HL-60/S4 treated with phorbol 12-myristate 13-acetate at 8.2 ng/mL for 4 days and 3 days (cell line): Measurements from ENCODE around the gene CERS2.

Source experiments
- in situ Hi-C: fragments of 300-500 bp; cut with MboI; formaldehyde crosslinking; loops from 2 replicates; pipeline ENCODE4 v1.15.0; 2022; ENCODE audit warnings: low sequenced_read_pairs

Gene CERS2

DNA sequence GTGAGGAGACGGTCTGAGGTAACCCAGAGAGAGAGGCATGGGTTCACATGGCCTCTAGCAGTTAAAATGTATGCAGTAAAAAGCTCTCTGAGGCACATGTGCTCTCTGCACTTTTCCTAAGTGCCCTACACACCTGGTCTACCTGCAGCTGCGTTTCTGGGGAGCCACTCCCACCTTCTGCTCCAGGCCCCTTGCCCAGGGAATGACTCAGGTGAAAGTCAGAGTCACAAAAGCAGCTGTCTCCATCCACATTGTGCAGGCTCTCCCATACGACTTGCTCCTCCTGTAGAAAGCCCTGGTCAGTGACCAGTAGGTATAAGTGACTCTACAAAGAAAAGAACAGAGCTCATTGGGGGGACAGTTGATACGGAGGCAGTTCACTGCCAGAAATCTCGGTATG, 23.3 kb upstream of the CERS2 start:
- in situ Hi-C loops = no loop called here

GRCh38 chr1:150997126-150997872, 22.7 kb upstream of the CERS2 start:
- in situ Hi-C loops = no loop called here

GRCh38 chr1:150995896-150996295, 21.3 kb upstream of the CERS2 start:
- in situ Hi-C loops = no loop called here

DNA sequence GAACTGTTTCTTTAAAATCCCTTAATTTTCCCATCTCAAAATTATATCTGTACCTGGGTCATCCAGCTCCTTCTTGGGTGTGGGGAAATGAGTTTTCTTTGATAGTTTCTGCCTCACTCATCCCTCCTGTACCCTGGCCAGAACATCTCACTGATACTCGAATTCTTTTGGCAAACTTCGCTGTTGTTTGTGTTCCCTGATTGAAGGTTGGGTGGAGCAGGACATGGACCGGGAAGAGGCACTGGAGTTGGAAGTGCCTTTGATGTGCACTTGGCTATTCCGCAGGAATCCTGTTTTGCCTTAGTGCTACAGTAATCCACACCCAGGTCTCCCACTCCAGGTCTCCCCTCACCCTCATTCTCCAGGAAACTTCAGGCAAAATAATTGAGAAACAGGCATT, 20.8 kb upstream of the CERS2 start:
- in situ Hi-C loops = no loop called here

DNA sequence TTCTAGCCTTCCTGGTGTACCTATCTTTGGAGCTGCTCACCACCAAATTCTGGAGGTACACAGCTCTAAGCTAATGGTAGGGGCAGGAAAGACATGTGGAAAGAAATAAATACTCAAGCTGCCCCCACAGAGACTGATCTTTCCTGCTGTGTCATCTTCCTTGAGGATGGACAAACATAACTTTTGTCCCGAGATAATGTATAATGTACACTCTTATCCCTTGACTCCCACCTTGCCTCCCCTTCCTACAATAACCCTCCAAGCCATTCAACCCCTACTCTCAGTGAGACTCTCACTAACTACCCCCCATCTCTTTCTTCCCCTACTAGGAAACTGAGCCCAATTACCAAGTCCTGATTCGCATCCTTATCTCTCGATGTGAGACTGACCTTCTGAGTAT, 19.6 kb upstream of the CERS2 start:
- in situ Hi-C loops = no loop called here

- in situ Hi-C loops = no loop called here
Observed at GRCh38 chr1:150992626-150993025, 18.0 kb upstream of the CERS2 start.

GRCh38 chr1:150987924-150988323, 13.3 kb upstream of the CERS2 start:
- in situ Hi-C loops = no loop called here

- in situ Hi-C loops = no loop called here
Observed at GRCh38 chr1:150985179-150985825, 10.7 kb upstream of the CERS2 start.

GRCh38 chr1:150981805-150982712, 7.4 kb upstream of the CERS2 start, which contains the start of gene ANXA9:
TSS of gene ANXA9 (plus strand) at chr1:150982292. CDS start at chr1:150983106, 814 bp downstream.
- in situ Hi-C loops = no loop called here

DNA sequence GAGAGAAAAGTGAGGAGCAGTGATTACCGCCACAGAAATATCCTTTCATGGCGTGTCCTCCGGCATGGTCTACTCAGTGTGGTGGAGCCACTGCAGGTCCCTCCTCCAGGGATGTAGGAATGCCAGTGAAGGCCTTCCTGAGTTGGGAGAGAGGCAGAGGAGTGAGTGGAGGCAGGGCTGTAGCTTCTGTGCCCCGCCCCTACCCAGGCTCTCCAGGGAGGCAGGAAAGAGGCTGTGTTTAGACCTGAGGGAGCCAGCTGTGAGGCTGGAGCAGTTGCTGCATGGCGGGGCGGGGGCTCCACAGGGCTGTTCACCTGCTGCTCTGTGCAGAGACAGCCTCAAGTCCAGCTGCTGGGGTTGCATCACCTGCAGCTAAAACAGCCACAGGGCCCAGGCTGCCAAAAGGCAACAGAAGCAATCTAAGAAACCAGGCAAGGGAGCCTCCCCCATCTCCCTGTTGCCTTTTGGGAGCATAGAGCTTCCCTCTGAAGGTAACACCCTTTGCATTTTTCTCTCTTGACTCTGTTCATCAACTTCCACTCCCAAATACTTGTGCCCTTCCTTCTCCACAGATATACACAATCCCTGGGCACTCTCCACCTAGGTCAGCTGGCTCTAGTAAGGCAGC, 6.7 kb upstream of the CERS2 start:
- in situ Hi-C loops = no loop called here

DNA sequence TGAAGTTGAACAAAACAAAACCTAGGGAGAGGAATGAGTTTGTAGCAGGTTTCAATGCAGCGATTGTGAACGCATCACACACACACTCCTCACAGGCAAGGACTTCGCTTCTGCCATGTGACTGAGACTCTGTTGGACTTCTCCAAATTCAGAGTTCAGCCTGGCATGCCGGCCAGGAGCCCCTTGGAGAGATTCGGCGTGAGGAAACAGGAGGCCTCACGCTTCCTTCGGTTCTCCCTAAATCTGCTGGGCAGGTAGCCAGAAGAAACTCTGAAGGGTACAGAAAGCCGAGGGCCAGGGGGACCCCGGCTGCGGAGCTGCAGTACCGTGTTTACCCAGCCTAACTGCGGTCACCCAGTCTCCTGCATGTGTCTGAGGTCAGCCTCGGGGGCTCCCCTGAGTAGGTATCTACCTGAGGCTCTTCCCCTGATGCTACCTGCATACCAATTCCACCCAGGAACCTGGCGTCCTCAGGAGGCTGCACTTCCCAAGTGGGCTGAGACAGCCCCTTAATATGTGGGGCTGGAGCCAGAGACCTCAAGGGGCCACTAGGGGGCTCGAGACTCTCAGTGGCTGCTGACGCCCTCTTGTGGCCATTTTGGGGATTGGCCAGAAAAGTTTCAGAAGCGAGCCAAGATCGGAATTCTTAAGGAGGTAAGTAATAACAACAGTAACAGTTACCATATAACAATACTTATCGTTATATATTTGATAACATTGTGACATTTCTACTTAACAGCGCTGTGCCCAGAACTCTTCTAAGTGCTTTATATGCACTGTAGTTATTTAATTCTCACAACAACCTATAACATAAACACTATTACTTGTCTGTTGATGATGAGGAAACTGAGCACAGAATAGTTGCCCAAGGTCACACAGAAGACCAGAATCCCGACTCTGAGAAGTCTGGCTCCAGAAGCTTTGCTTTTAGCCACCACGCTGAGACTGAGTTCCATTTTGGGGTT, 4.7 kb upstream of the CERS2 start:
- in situ Hi-C loops = no loop called here

- in situ Hi-C loops = no loop called here
Observed at GRCh38 chr1:150976879-150977694, 2.5 kb upstream of the CERS2 start.

DNA sequence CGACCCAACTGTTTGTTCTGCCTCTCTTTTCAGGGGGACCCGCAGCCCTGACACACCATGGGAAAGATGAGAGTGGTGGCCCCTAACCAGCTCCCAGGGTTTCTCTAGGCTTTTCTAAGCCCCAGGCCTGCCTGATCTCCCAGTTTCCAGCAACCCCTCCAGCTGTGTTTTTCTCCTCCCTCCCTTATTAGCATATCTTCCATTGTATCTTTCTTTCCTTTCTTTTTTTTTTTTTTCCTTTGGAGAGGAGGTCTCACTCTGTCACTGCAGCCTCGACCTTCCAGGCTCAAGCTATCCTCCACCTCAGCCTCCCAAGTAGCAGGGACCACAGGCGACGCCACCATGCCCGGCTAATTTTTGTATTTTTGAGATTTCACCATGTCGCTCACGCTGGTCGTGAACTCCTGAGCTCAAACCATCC, 1.8 kb upstream of the CERS2 start:
- in situ Hi-C loops = no loop called here

DNA sequence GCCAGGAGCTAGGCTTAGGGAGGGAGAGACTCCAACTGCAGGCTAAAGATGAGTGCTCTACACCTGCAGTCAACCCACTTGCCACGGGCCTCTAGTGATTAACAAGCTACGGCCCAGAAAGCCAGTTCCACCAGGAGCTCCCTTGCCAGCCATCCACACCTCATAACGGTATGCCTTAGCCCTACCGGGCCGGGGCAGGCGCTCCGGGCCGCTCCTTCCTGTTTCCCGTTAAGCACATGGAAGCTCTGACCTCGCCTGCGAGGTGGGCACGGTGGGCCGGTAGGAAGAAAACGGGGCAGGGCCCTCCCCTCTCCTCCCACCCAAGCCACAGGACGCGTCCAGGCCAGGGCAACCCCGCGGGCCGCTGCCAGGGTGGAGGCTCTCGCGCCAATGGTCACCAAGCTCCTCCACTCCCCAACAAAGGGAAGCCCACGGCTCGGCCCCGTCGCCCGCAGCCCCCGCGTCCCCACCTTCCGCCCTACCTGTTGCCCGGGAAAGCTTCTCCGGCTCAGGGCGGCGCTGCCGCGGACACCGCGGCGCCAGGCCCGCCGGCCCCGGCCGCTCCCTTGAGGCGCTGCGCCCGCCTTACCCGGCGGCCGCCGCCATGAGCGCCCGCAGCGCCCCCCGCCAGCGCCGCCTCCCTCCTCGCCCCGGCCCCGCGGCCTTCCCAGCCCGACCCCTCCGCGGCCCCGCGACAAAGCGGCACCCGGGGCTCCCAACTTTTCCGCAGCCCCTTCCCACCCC, 627 bp downstream of the CERS2 start:
- in situ Hi-C loops = no loop called here

DNA sequence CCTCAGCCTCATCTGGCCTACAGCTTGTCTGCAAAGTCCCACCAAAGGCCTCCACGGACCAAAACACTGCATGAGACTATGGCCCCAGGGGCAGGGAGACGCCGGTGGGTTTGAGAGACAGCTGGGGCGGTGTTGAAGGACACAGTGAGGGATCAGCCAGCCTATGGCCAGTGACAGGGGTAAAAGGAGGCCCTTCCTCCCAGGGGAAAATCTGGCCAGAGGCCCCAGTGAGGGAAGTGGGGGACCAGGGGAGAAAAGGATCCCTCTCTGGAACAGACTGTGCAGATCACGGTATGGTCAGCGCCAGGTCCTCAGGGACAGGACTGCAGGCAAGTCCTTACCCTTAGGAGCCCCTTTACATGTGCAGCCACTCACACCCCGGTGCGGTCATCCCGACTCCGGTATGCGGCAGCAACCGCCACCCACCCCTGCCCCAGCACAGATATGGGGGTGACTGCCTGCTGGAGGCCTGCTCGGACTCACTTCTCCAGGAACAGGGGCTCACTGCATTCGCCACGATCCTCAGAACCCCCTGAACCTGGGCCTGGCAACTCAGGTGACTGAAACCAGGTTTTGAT, 1.3 kb downstream of the CERS2 start:
- in situ Hi-C loops = no loop called here

DNA sequence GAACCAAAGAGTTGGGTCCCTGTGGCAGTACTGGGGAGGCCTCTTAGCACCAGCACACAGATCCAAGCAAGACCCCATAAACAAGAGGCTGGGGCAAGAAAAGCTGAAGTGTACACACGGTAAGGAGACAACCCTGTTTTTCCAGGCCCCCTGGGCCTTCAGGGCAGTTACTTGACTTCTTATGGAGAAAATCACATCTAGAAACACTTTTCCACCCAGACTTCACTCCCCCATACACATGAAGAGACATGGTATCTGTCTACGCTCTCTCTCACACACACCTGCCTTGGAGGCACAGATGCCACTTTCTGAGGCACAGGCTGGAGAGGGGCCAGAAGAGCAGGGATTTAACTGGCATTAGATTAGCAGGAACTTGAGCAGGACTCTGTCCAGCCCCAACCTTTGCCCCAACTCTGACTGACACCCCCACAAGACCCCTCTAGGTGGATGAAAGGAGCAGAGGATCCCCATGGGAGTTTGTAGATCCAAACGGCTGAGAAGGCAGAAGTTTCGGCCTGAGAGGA, 2.2 kb downstream of the CERS2 start:
- in situ Hi-C loops = no loop called here

DNA sequence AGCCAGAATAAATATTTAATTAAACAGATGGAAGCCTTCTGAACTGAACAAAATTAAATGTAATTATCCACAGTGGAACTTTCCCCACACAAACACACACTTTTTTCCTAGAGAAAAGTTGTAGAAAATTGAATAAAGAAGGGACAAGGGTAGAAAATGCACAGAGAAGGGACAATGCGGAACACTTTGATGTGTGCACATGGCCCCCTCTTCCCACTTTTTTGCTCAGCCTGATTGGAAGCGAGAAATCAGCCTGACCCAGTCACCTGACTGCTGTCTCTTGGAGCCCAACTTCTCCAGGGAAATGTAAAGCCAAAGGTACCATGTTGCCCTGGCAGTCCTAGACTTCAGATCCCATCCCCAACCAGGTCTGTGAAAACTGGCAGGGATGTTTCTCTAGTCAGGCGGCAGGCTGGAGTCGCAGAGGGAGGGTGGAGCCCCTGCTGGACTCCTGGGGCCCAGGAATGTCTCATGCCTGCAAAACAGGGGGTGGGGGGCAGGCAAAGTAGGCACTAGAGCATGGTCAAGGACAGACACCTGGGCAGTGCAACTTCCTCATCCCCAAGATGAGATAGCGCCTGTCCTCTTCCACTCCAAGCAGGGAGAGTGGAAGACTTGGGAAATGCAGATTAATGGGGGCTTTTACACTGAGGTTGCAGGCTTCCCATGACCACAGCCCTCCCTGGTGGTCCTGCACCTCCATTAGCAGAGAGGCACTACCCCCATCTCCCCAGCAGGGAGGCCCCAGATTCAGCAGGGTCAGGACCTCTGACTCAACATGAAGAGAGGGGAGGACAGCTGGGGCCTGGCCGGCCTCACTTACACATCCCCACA, 2.8 kb downstream of the CERS2 start:
- in situ Hi-C loops = no loop called here
